HG03571 (cell line): ENCODE data around the gene LDLRAD4.

Experiments
- ATAC-seq: cut with Tn5 transposase; IDR thresholded peaks from one replicate; pipeline ENCODE4 v1.9.1; 2021; ENCODE audit not compliant: unreplicated experiment

LDLRAD4 gene

GRCh38 chr18:13264091-13265007 is 45.8 kb downstream of the LDLRAD4 start:
- ATAC-seq = no peak

GRCh38 chr18:13265008-13265910 is 46.7 kb downstream of the LDLRAD4 start:
- no peak for ATAC-seq

GRCh38 chr18:13265911-13266217 is 47.3 kb downstream of the LDLRAD4 start:
- ATAC-seq = no peak

GRCh38 chr18:13266218-13267100 is 47.9 kb downstream of the LDLRAD4 start:
- no peak for ATAC-seq

- ATAC-seq = no peak
Measured at GRCh38 chr18:13267431-13267873, 48.9 kb downstream of the LDLRAD4 start.

GRCh38 chr18:13268158-13269012 is 49.8 kb downstream of the LDLRAD4 start:
- ATAC-seq = no peak

GRCh38 chr18:13269013-13269280 is 50.4 kb downstream of the LDLRAD4 start:
- ATAC-seq = no peak

GRCh38 chr18:13269521-13270011 is 51.0 kb downstream of the LDLRAD4 start:
- ATAC-seq = no peak

- no peak for ATAC-seq
Measured at GRCh38 chr18:13270279-13270855, 51.8 kb downstream of the LDLRAD4 start.

GRCh38 chr18:13271302-13271911 is 52.8 kb downstream of the LDLRAD4 start:
- no peak for ATAC-seq

GRCh38 chr18:13272416-13272815 is 53.9 kb downstream of the LDLRAD4 start:
- no peak for ATAC-seq

- ATAC-seq = no peak
Measured at GRCh38 chr18:13273800-13274199, 55.2 kb downstream of the LDLRAD4 start.

- no peak for ATAC-seq
Measured at GRCh38 chr18:13275075-13275474, 56.5 kb downstream of the LDLRAD4 start.

- no peak for ATAC-seq
Measured at GRCh38 chr18:13276530-13277520, 58.3 kb downstream of the LDLRAD4 start.

- ATAC-seq = no peak
Measured at GRCh38 chr18:13278062-13278630, 59.6 kb downstream of the LDLRAD4 start.

GRCh38 chr18:13279181-13280069 is 60.9 kb downstream of the LDLRAD4 start:
- no peak for ATAC-seq
